BJ (cell line): ENCODE measurements around the gene DCUN1D1. TPM values are rescaled to one million over a fixed set of nuclear protein-coding genes. Genes with fewer than 3 reads are reported as not detected.

Source experiments
- CTCF ChIA-PET: fragments of 350-600 bp; formaldehyde crosslinking; extraction: SDS; loops from one replicate; lab custom pipeline; 2021; ENCODE audit warnings: antibody characterized with exemption, inconsistent platforms; lab: Yijun Ruan, JAX
- POLR2A ChIA-PET: fragments of 300-600 bp; sonication (Branson Sonifier 250); formaldehyde crosslinking; extraction: SDS; loops from one replicate; lab custom pipeline; 2021; ENCODE audit warnings: antibody characterized with exemption; lab: Charles Lee
- DNase-seq: peaks from one replicate; pipeline ENCODE4 v3.0.0-alpha.2; 2011; ENCODE audit warnings: low read depth
- H3K27me3 ChIP-seq: 2 replicates; pipeline ENCODE4 v1.6.0; 2011; ENCODE audit warnings: low read length; ENCODE audit not compliant: control insufficient read depth, insufficient read depth
- H3K36me3 ChIP-seq: 2 replicates; pipeline ENCODE4 v1.5.1; 2011; ENCODE audit warnings: low read length; ENCODE audit not compliant: control insufficient read depth, insufficient read depth
- H3K4me3 ChIP-seq: 2 replicates; pipeline ENCODE4 v1.5.1; 2011; ENCODE audit warnings: low read depth, mild to moderate bottlenecking, control low read depth, low read length
- polyA plus RNA-seq: library from polyadenylated mRNA; depleted of rRNA; stranded (reverse); fragments of >200 nt; gene quantifications from 2 replicates; pipeline ENCODE4 v1.2.3, GENCODE V29; 2011
- TF ChIP-seq, protein P1 (sequence below): IDR thresholded peaks from 2 replicates; pipeline ENCODE4 v1.5.1; 2011; ENCODE audit warnings: low read depth, mild to moderate bottlenecking, control low read depth, inconsistent platforms, low read length, moderate library complexity; ENCODE audit not compliant: insufficient read depth

DCUN1D1 gene
- polyA plus RNA-seq, 1 experiment: 6.1 TPM

DNA sequence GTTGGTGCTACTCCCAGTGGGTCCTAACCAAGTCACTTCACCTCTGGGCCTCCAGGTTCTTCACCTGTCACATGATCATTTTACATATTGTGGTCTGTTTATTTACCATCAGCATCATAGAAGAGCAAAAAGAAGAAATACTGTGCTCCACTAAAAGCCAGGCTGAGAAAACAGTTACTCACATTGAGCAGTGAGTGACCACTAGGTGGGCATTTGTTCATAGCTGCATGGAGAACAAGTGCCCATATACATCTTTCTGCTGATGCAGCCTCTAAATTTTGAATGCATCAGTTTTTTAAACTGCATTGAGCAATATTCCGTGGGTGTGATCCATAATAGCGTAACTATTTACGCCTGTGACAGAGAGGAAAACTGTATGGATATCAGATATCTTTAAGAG lies 76.2 kb downstream of the DCUN1D1 start:
- CTCF ChIA-PET: interaction anchor here (0.8 to 1.3 kb wide), 4 partner anchors 10 to 219 kb away, joined by 3 read pairs; no protein-coding TSS in a partner anchor
- TF ChIP-seq, protein P1, sequence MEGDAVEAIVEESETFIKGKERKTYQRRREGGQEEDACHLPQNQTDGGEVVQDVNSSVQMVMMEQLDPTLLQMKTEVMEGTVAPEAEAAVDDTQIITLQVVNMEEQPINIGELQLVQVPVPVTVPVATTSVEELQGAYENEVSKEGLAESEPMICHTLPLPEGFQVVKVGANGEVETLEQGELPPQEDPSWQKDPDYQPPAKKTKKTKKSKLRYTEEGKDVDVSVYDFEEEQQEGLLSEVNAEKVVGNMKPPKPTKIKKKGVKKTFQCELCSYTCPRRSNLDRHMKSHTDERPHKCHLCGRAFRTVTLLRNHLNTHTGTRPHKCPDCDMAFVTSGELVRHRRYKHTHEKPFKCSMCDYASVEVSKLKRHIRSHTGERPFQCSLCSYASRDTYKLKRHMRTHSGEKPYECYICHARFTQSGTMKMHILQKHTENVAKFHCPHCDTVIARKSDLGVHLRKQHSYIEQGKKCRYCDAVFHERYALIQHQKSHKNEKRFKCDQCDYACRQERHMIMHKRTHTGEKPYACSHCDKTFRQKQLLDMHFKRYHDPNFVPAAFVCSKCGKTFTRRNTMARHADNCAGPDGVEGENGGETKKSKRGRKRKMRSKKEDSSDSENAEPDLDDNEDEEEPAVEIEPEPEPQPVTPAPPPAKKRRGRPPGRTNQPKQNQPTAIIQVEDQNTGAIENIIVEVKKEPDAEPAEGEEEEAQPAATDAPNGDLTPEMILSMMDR: 0 out of 2 replicates have a peak, but pooled peaks have one; percentile 11
- H3K27me3 ChIP-seq: no peaks in the 10 kb centered on the region
- no peak for DNase-seq
- H3K36me3 ChIP-seq: peaks cover 4% of the 10 kb centered on the region
- H3K4me3 ChIP-seq: no peak overlapping the region
- POLR2A ChIA-PET: no interaction called here

DNA sequence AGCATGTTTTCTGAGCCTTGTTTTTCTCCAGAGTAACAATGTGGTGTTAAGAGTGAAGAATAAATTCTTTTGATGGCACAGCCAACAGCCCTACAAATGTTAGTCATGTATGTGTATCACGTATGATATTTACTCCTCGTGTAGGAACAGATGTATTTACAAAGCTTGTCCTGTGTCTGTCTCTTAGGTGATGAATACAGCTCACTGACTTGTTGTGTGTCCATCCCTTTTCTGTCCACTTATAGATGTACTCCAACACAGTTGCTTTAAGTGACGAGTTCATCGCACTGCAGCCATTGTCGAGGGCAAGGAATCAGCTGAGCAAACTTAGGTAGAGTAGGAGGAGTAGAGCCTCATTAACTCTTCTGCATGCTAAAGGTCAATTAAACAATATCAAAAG lies 78.1 kb downstream of the DCUN1D1 start:
- ChIA-PET CTCF (interaction anchor here (0.8 kb wide), 1 partner anchor 9 kb away, joined by 3 read pairs; no protein-coding TSS in a partner anchor), POLR2A (no interaction called here)
- Histone ChIP-seq H3K36me3 (peaks cover 4% of the 10 kb centered on the region), H3K4me3 (no peak overlapping the region), H3K27me3 (no peaks in the 10 kb centered on the region)
- TF ChIP-seq, protein P1: no peak
- no peak for DNase-seq

DNA sequence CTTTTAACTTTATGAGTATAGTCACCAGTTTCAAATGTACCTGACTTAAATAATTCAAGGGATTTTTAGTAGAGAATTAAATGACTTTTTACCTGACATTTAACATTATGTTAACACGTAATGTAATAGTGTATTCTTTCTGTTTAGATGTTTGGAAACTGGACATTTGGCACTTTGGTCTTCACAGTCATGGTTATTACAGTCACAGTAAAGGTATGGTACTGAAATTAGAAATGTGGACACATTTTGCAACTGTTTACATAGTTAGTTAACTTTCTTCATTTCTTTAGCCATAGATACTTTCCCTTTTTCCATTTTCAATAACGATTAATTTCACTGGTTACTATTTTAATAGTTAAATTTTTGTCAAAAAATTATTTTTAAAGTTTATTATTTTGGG lies 83.8 kb downstream of the DCUN1D1 start:
- TF ChIP-seq, protein P1: no peak
- POLR2A ChIA-PET: no interaction called here

DNA sequence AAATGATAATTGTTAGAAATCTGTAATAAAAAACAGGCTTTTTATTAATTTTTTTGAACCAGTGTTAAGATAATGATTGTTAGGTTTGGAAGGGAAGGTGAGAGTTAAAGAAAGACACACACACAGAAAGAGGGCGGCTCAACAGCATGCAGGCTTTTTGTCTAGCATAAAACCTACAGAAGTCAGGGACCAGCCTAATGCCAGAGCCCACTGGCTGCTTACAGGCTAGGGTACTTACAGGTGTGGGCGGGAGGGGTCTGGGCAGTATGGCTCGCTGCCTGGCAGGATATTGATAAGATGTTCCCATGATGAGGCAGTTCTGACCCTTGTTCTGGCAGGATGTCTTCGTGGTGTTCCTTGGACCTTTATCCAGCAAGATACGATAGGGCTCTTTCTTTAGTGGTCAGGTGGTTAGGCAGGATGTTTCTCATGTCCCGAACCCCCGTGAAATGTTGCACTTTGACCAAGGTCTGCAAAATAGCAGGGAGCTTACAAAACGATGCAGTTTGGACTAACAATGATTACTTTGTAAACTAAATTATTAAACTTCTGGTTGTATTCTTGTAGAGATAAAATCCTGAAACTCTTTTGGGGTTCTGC lies 84.7 kb downstream of the DCUN1D1 start:
- Histone ChIP-seq H3K4me3 (no peak overlapping the region), H3K27me3 (no peaks in the 10 kb centered on the region), H3K36me3 (peaks cover 4% of the 10 kb centered on the region; the same call in 1 of the 2 replicates)
- TF ChIP-seq, protein P1: no peak
- POLR2A ChIA-PET: no interaction called here
- CTCF ChIA-PET: interaction anchor here (2.3 kb wide), 1 partner anchor 14 kb away, joined by 8 read pairs; no protein-coding TSS in a partner anchor
- DNase-seq: no peak

More for the DNA sequence above, 83.8 kb downstream of the DCUN1D1 start:
- Histone ChIP-seq H3K27me3 (no peaks in the 10 kb centered on the region), H3K36me3 (peaks cover 4% of the 10 kb centered on the region; the same call in 1 of the 2 replicates), H3K4me3 (no peak overlapping the region)
- DNase-seq: no peak
- CTCF ChIA-PET: no interaction called here

DNA sequence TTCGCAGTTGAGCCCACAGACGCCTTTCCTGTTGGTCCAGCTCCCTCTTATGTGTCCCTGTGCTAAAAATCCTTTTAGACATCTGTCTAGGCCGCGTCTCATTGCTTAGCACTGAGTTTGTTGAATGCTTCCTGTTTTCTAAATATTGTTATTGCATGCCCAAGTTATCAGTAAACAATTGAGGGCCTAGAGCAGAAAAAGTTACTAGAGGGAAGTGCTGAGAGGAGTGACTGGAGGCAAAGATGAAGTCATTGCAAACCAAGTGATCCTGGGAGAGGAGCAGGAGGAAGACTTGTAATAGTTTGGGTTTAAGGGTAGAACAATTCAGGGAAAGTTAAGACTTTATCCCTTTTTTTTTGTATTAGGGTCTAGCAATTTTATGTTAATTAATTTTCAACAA lies 88.1 kb downstream of the DCUN1D1 start:
- ChIA-PET POLR2A (no interaction called here), CTCF (no interaction called here)
- H3K36me3 ChIP-seq: peaks cover 4% of the 10 kb centered on the region; the same call in 1 of the 2 replicates
- no peak for DNase-seq
- H3K27me3 ChIP-seq: no peaks in the 10 kb centered on the region
- TF ChIP-seq, protein P1: no peak
- H3K4me3 ChIP-seq: no peak overlapping the region
